Gastrocnemius medialis (tissue), 4 donors: ENCODE measurements around the gene DMBT1. TPM values are rescaled to one million over a fixed set of nuclear protein-coding genes. Genes with fewer than 3 reads are reported as not detected.

Experiments used
- ATAC-seq, 2 donors: fragments of 150-250 bp; one replicate each; pipeline ENCODE4 v1.9.1; 2016
- DNase-seq, 2 donors: peaks; one replicate each; pipeline ENCODE4 v3.0.0-alpha.2; 2019
- H3K27ac ChIP-seq, 4 donors: fragments of 200-600 bp; sonication (generic); 1 replicate in 1 of 4; 2 replicates in 3 of 4; pipeline ENCODE4 v1.5.1; 2016 to 2018; ENCODE audit warnings: mild to moderate bottlenecking in 2 of 4, moderate library complexity in 1 of 4
- H3K27me3 ChIP-seq, 3 donors: fragments of 200-600 bp; sonication (generic) in 2 of 3; 1 replicate in 1 of 3; 2 replicates in 2 of 3; pipeline versions ENCODE4 v1.5.1 to v1.6.0; 2016 to 2019; ENCODE audit warnings: mild to moderate bottlenecking in 1 of 3, moderate library complexity in 1 of 3
- H3K36me3 ChIP-seq, 2 donors: fragments of 200-600 bp; sonication (generic) in 1 of 2; one replicate each; pipeline ENCODE4 v1.5.1; 2017 to 2018
- H3K4me1 ChIP-seq, 2 donors: fragments of 200-600 bp; sonication (generic) in 1 of 2; one replicate each; pipeline ENCODE4 v1.5.1; 2016 to 2017; ENCODE audit warnings: mild to moderate bottlenecking in 2 of 2
- H3K4me3 ChIP-seq, 4 donors: fragments of 200-600 bp; sonication (generic) in 3 of 4; 1 replicate in 1 of 4; 2 replicates in 3 of 4; pipeline ENCODE4 v1.5.1; 2016 to 2019; ENCODE audit warnings: mild to moderate bottlenecking in 2 of 4
- H3K9me3 ChIP-seq, 3 donors: fragments of 200-600 bp; sonication (generic) in 2 of 3; 1 replicate in 1 of 3; 2 replicates in 2 of 3; pipeline ENCODE4 v1.5.1; 2016 to 2019
- POLR2A ChIP-seq, 2 donors: fragments of 450-650 bp; IDR thresholded peaks; one replicate each; pipeline ENCODE4 v1.6.1; 2017; ENCODE audit warnings: antibody characterized with exemption in 2 of 2, mild to moderate bottlenecking in 2 of 2, moderate library complexity in 2 of 2
- in situ Hi-C, 4 donors: fragments of 200-750 bp; cut with MboI; loops; one replicate each; pipeline versions ENCODE4 v1.15.0 to v1.8.0; 2017; ENCODE audit warnings: low sequenced_read_pairs in 4 of 4
- intact Hi-C: fragments of 100-400 bp; cut with DNase I; formaldehyde crosslinking; loops from one replicate; pipeline ENCODE4 v1.15.1; 2023; ENCODE audit warnings: low total_unique reads
- total RNA-seq, 4 donors: library from RNA; depleted of rRNA; stranded (reverse); fragments of >200 nt; gene quantifications; one replicate each; pipeline versions ENCODE4 v1.1.0 to v1.2.3, GENCODE V29; 2016
- TF ChIP-seq, protein P1 (sequence below), 5 experiments: fragments of 450-650 bp in 3 of 5; fragments of 200-600 bp in 2 of 5; sonication (generic) in 2 of 5; IDR thresholded peaks in 4 of 5; conservative IDR thresholded peaks in 1 of 5; 1 replicate in 4 of 5; 2 replicates in 1 of 5; pipeline ENCODE4 v1.5.1; 2016 to 2019; ENCODE audit warnings: antibody characterized with exemption in 5 of 5, mild to moderate bottlenecking in 3 of 5, moderate library complexity in 3 of 5

DMBT1 gene
- total RNA-seq, 4 donors from 2014 or later: 0.32 TPM; not detected in 3

DNA sequence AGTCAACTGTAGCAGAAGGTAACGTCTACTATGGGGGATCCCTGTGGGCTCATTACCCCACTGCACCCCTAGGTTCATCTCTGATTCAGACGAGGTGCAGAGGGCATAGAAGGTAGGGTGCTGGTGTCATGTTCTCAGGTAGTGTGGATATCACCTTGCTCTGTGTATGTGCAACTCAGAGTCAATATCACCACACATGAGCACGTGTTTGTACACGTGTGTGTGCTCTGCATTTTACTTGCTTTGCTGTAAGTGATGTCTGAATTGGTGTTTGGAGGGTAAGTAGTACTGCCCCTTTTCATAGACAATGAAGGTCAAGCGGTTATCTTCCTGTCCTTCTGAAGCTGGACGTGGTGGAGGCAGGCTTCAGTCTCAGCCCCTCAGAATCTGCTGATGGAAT lies 10.4 kb downstream of the DMBT1 start:
- Histone ChIP-seq H3K4me1 (peaks cover 0 to 2% of the 10 kb centered on the region in 2 donors), H3K4me3 (no peak overlapping the region), H3K36me3 (no peaks in the 10 kb centered on the region), H3K9me3 (peaks cover 0 to 5% (median 0%) of the 10 kb centered on the region in 3 donors), H3K27me3 (no peaks in the 10 kb centered on the region), H3K27ac (no peak overlapping the region)
- no peak for ATAC-seq
- no peak for TF ChIP-seq POLR2A (IDR thresholded peaks at IDR 0.05)
- TF ChIP-seq, protein P1, sequence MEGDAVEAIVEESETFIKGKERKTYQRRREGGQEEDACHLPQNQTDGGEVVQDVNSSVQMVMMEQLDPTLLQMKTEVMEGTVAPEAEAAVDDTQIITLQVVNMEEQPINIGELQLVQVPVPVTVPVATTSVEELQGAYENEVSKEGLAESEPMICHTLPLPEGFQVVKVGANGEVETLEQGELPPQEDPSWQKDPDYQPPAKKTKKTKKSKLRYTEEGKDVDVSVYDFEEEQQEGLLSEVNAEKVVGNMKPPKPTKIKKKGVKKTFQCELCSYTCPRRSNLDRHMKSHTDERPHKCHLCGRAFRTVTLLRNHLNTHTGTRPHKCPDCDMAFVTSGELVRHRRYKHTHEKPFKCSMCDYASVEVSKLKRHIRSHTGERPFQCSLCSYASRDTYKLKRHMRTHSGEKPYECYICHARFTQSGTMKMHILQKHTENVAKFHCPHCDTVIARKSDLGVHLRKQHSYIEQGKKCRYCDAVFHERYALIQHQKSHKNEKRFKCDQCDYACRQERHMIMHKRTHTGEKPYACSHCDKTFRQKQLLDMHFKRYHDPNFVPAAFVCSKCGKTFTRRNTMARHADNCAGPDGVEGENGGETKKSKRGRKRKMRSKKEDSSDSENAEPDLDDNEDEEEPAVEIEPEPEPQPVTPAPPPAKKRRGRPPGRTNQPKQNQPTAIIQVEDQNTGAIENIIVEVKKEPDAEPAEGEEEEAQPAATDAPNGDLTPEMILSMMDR (IDR thresholded peaks at IDR 0.05 in 4 of 5, conservative IDR thresholded peaks at IDR 0.05 in 1 of 5): no peak
- intact Hi-C loops (no loop called here), in situ Hi-C loops (loop anchor here in 1 of 4 donors (25.0 kb wide), 1 partner anchor 134 kb away; no protein-coding TSS in a partner anchor)
- DNase-seq: no peak

DNA sequence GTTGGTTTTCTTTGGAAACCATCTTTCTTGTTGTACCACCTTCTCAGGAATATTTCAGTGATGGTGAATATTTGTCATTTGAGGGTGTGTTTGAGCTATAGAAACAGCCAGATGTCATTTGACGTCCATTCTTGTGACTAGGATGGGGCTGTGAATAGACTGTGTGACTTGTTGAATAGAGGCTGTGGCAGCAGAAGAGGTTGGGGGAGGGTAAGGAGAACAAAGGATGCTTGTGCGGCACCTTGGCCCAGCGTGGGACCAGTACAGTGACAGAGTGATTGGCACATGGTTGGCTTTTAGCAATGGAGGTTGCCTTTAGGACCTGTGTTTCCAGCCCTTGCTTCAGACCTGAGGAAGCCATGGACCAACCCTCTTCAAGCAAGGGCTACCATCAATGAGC lies 11.3 kb downstream of the DMBT1 start:
- ATAC-seq (no peak), DNase-seq (no peak)
- no peak overlapping the region for H3K4me3 ChIP-seq
- H3K27ac ChIP-seq: no peak overlapping the region
- intact Hi-C loops: no loop called here
- peaks cover 0 to 5% (median 0%) of the 10 kb centered on the region in 3 donors for H3K9me3 ChIP-seq
- H3K4me1 ChIP-seq: no peaks in the 10 kb centered on the region
- TF ChIP-seq, protein P1 (IDR thresholded peaks at IDR 0.05 in 4 of 5, conservative IDR thresholded peaks at IDR 0.05 in 1 of 5): no peak
- TF ChIP-seq POLR2A (IDR thresholded peaks at IDR 0.05): no peak
- no peaks in the 10 kb centered on the region for H3K36me3 ChIP-seq
- in situ Hi-C loops: loop anchor here in 1 of 4 donors (25.0 kb wide), 1 partner anchor 135 kb away; no protein-coding TSS in a partner anchor
- no peaks in the 10 kb centered on the region for H3K27me3 ChIP-seq

- H3K27me3 ChIP-seq: no peaks in the 10 kb centered on the region
- intact Hi-C loops: no loop called here
- H3K4me1 ChIP-seq: no peaks in the 10 kb centered on the region
- H3K4me3 ChIP-seq: no peak overlapping the region
- no peaks in the 10 kb centered on the region for H3K36me3 ChIP-seq
- no peak for ATAC-seq
- no peak overlapping the region for H3K27ac ChIP-seq
- DNase-seq: no peak
- in situ Hi-C loops: no loop called here
- H3K9me3 ChIP-seq: peaks cover 0 to 5% (median 0%) of the 10 kb centered on the region in 3 donors
- no peak for TF ChIP-seq POLR2A (IDR thresholded peaks at IDR 0.05)
- TF ChIP-seq, protein P1 (IDR thresholded peaks at IDR 0.05 in 4 of 5, conservative IDR thresholded peaks at IDR 0.05 in 1 of 5): no peak
Measured at GRCh38 chr10:122575776-122576175, 15.2 kb downstream of the DMBT1 start.

DNA sequence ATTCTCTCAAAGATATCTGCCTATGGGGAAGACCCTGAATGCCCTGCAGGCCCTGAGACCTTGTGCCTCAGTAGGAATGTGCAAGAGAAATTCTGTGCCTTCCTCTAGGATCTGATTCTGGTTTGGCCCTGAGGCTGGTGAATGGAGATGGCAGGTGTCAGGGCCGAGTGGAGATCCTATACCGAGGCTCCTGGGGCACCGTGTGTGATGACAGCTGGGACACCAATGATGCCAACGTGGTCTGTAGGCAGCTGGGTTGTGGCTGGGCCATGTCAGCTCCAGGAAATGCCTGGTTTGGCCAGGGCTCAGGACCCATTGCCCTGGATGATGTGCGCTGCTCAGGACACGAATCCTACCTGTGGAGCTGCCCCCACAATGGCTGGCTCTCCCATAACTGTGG lies 15.7 kb downstream of the DMBT1 start:
- in situ Hi-C loops: no loop called here
- intact Hi-C loops: no loop called here
- no peaks in the 10 kb centered on the region for H3K4me1 ChIP-seq
- ATAC-seq (no peak), DNase-seq (no peak)
- no peak overlapping the region for H3K27ac ChIP-seq
- peaks cover 0 to 5% (median 0%) of the 10 kb centered on the region in 3 donors for H3K9me3 ChIP-seq
- no peak for TF ChIP-seq POLR2A (IDR thresholded peaks at IDR 0.05)
- TF ChIP-seq, protein P1 (IDR thresholded peaks at IDR 0.05 in 4 of 5, conservative IDR thresholded peaks at IDR 0.05 in 1 of 5): no peak
- no peaks in the 10 kb centered on the region for H3K36me3 ChIP-seq
- no peaks in the 10 kb centered on the region for H3K27me3 ChIP-seq
- no peak overlapping the region for H3K4me3 ChIP-seq
